Measurements from ENCODE around the gene FERMT3. TPM values are rescaled to one million over a fixed set of nuclear protein-coding genes. Genes with fewer than 3 reads are reported as not detected.

The FERMT3 gene
- total and polyA plus RNA-seq, 9 donors, result 2.2 to 19.7 (median 6.4) TPM

DNA sequence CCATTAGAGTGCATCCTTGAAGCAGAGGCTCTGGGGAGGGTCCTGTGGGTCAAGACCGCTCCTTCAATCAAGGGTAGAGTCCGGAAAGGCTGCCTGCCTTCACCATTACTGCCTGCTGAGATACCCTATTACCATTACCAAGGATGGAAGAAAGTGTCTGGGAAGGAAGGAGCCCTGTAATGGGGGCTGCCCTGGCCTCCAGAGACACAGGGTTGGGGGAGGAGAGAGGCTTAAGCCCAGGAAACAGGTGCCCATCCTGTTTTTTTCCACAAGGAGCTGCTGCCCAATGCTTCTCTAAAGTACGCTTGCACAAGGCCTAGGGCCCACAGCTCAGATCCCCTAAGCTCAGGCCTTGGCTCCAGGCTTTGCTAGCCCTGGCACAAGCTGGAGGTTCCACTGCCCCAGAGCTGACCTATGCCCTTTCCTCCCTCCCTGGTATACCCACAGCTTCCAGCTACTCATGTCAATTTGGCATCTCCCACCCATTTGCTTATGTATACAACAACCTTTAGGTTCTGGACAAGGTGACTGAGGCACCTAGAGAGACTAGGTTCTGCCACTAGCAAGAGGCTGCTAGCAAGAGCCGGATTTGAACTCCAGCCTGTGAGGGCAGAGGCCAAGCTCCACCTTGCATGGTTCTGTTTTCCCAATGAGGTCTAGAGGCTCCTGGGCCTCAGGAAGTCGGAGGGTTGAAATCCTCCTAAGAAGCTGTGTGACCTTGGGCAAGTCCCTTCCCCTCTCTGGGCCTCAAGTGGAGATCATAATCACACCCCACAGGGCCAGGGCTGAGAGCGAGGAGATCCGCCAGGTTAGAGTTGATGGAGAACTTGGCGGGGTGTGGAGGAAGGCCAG lies 43.3 kb downstream of the FERMT3 start:
- DNase-seq, result no peak
- no peaks in the 10 kb centered on the region for H3K27me3 ChIP-seq
- intact Hi-C loops (cut with DNase I), result loop anchor here in 1 of 4 donors (5.0 kb wide), 1 partner anchor 47 kb away; no protein-coding TSS in a partner anchor

DNA sequence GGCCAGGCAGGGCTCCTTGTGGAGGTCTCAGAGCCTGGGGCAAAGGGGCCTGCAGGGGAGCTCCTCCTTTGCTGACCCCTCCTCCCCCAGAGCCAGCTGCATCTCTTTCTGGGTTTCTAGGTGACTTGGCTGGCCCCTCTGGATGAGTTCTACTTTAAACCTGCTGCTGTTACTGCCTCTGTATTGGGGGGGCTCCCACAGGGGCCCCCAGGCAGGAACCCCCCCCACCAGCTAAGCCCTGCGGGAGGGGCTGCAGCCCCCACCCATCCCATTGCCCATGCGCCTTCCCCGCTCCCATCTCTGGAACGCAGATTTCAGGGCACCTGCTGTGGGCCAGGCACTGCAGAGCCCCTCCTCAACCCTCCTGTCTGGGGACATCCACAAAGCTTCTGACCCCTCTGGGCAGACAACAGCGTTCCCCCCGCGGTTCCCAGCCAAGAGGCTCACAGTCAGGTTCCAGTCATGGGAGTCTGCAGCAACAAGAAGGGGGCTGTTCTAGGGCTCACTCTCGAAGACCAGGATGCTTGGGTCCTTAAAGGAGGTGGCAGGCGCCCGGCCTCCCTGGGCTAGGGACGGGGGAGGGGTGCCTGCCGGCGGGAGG lies 44.0 kb downstream of the FERMT3 start:
- WGBS, 3 donors, result 15 to 16% (median 15%) methylated on average over 12 to 13 of the region's 13 CpGs
- peak overlapping the region in 1 of 2 donors; percentile 35 for H3K27ac ChIP-seq
- H3K4me3 ChIP-seq, result peak overlapping the region; percentile 64
- peaks cover 15% of the 10 kb centered on the region for H3K4me1 ChIP-seq (ENCODE audit: insufficient read depth)
- DNase-seq, result no peak
- no peaks in the 10 kb centered on the region for H3K27me3 ChIP-seq
- H3K9me3 ChIP-seq, result no peaks in the 10 kb centered on the region
- TF ChIP-seq, protein P1, sequence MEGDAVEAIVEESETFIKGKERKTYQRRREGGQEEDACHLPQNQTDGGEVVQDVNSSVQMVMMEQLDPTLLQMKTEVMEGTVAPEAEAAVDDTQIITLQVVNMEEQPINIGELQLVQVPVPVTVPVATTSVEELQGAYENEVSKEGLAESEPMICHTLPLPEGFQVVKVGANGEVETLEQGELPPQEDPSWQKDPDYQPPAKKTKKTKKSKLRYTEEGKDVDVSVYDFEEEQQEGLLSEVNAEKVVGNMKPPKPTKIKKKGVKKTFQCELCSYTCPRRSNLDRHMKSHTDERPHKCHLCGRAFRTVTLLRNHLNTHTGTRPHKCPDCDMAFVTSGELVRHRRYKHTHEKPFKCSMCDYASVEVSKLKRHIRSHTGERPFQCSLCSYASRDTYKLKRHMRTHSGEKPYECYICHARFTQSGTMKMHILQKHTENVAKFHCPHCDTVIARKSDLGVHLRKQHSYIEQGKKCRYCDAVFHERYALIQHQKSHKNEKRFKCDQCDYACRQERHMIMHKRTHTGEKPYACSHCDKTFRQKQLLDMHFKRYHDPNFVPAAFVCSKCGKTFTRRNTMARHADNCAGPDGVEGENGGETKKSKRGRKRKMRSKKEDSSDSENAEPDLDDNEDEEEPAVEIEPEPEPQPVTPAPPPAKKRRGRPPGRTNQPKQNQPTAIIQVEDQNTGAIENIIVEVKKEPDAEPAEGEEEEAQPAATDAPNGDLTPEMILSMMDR (IDR thresholded peaks at IDR 0.05), result no peak
- TF ChIP-seq EP300 (IDR thresholded peaks at IDR 0.05), result no peak
- no peak for TF ChIP-seq POLR2A (IDR thresholded peaks at IDR 0.05)
- intact Hi-C loops (cut with DNase I), result loop anchor here in 1 of 4 donors (5.0 kb wide), 1 partner anchor 48 kb away; no protein-coding TSS in a partner anchor
- no peaks in the 10 kb centered on the region for H3K36me3 ChIP-seq

More for the DNA sequence above, 43.3 kb downstream of the FERMT3 start:
- Histone ChIP-seq H3K4me1 (ENCODE audit: insufficient read depth) (peaks cover 15% of the 10 kb centered on the region), H3K27ac (no peak overlapping the region), H3K9me3 (no peaks in the 10 kb centered on the region), H3K4me3 (no peak overlapping the region), H3K36me3 (no peaks in the 10 kb centered on the region)
- 84 to 86% (median 85%) methylated on average over 8 of the region's 8 CpGs for WGBS, 3 donors
- TF ChIP-seq POLR2A (IDR thresholded peaks at IDR 0.05) (no peak), EP300 (IDR thresholded peaks at IDR 0.05) (no peak)
- TF ChIP-seq, protein P1 (IDR thresholded peaks at IDR 0.05), result no peak

DNA sequence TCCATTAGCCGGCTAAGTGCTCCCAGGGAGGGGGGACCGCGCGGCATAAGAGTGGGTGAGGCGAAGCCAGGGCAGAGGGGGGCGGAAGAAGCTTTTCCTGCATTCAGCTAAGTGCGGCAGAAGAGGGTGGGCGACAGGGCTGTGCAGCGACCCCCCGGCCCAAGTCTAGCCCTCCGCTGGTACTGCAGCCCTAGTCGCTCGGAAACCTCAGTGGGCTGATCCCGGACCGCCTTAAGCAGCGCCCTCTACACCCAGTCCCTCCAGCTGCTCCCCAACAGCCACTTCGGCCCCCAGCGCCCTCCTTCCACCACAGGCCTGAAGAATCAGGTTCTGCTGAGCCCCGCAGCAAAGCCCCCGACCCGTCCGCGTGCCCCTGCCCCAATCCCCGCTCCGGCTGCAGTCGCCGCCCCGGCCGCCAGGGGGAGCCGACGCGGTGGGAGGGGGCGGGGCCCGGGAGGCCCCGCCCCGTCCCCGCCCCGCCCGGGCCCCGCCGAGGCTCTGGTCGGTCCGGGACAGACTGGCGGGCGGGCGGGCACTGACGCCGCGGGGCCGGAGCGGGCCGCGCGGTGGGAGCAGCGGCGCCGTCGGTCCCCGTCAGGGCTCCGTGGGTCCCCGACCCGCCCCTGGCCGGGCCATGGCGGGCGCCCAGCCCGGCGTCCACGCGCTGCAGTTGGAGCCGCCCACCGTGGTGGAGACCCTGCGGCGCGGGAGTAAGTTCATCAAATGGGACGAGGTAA lies 44.7 kb downstream of the FERMT3 start, which contains the start of gene PLCB3:
TSS of gene PLCB3 (plus strand) at position 515 of the 737 bp plus-strand sequence. CDS start at position 635, 120 bp downstream.
- Histone ChIP-seq H3K4me3 (peak within 1 kb of the TSS; percentile 64), H3K36me3 (no peaks in the 10 kb centered on the region), H3K4me1 (ENCODE audit: insufficient read depth) (peaks cover 10% of the 10 kb centered on the region), H3K27ac (peak within 1 kb of the TSS; percentile 32 to 35), H3K27me3 (no peaks in the 10 kb centered on the region), H3K9me3 (no peaks in the 10 kb centered on the region)
- intact Hi-C loops (cut with DNase I), result loop anchor here in 1 of 4 donors (5.0 kb wide), 1 partner anchor 49 kb away; no protein-coding TSS in a partner anchor
- WGBS, 3 donors, result 0 to 2% (median 1%) methylated on average over 34 to 75 of the region's 75 CpGs
- TF ChIP-seq EP300 (IDR thresholded peaks at IDR 0.05) (no peak), POLR2A (IDR thresholded peaks at IDR 0.05) (peak; percentile 60)
- TF ChIP-seq, protein P1 (IDR thresholded peaks at IDR 0.05), result peak; percentile 61 to 91 (median 89)
- DNase-seq, result peak in 4 of 5 donors; percentile 70 to 84 (median 78)

DNA sequence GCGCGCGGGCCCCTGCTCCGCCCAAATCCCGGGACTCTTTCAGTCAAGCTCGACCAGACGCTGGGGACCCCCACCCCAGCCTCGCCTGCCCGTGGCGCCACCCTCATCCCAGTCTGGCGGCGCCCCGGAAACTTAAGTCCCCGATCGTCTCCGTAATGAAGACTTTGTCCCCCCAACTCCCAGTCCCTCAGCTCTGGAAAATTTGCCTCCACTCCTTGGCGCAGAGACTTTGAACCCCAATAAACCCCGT lies 45.2 kb downstream of the FERMT3 start:
- intact Hi-C loops (cut with DNase I), result loop anchor here in 1 of 4 donors (5.0 kb wide), 1 partner anchor 49 kb away; no protein-coding TSS in a partner anchor
- no peaks in the 10 kb centered on the region for H3K36me3 ChIP-seq
- H3K27ac ChIP-seq, result peak overlapping the region; percentile 28 to 32
- H3K4me3 ChIP-seq, result peak overlapping the region; percentile 64
- DNase-seq, result no peak
- H3K9me3 ChIP-seq, result no peaks in the 10 kb centered on the region
- H3K27me3 ChIP-seq, result no peaks in the 10 kb centered on the region
- TF ChIP-seq POLR2A (IDR thresholded peaks at IDR 0.05) (no peak), EP300 (IDR thresholded peaks at IDR 0.05) (no peak)
- TF ChIP-seq, protein P1 (IDR thresholded peaks at IDR 0.05), result no peak
- 0 to 1% (median 0%) methylated on average over 13 to 18 of the region's 18 CpGs for WGBS, 3 donors
- peaks cover 10% of the 10 kb centered on the region for H3K4me1 ChIP-seq (ENCODE audit: insufficient read depth)
